Neuronal stem cell (in vitro differentiated cells): Measurements from ENCODE around the gene CCDC30.

Experiments
- DNase-seq: peaks from one replicate; pipeline ENCODE4 v3.0.0-alpha.2; 2013; ENCODE audit warnings: low spot score
- H2AFZ ChIP-seq: one replicate; pipeline ENCODE4 v1.6.1; 2013; ENCODE audit warnings: mild to moderate bottlenecking, low read length, inconsistent platforms
- H2AK5ac ChIP-seq: 2 replicates; pipeline ENCODE4 v1.6.1; 2013; ENCODE audit warnings: low read depth, mild to moderate bottlenecking, inconsistent platforms, low read length, moderate library complexity, mixed read lengths
- H2BK120ac ChIP-seq: 2 replicates; pipeline ENCODE4 v1.6.1; 2013; ENCODE audit warnings: low read depth, mild to moderate bottlenecking, inconsistent platforms, low read length, moderate library complexity, mixed read lengths
- H2BK12ac ChIP-seq: one replicate; pipeline ENCODE4 v1.6.1; 2013; ENCODE audit warnings: low read length, inconsistent platforms
- H2BK15ac ChIP-seq: 2 replicates; pipeline ENCODE4 v1.6.1; 2013; ENCODE audit warnings: mild to moderate bottlenecking, low read length, inconsistent platforms, mixed read lengths
- H2BK5ac ChIP-seq: one replicate; pipeline ENCODE4 v1.6.1; 2013; ENCODE audit warnings: inconsistent platforms, mild to moderate bottlenecking, low read length, moderate library complexity
- H3K14ac ChIP-seq: one replicate; pipeline ENCODE4 v1.6.1; 2013; ENCODE audit warnings: low read length, inconsistent platforms
- H3K18ac ChIP-seq: 2 replicates; pipeline ENCODE4 v1.6.1; 2013; ENCODE audit warnings: low read length, inconsistent platforms
- H3K23ac ChIP-seq: 2 replicates; pipeline ENCODE4 v1.6.1; 2013; ENCODE audit warnings: low read depth, mild to moderate bottlenecking, mixed read lengths, low read length, inconsistent platforms; ENCODE audit not compliant: poor library complexity
- H3K27ac ChIP-seq: replicated peaks from 3 replicates; pipeline ENCODE4 v1.5.1; 2013; ENCODE audit warnings: low read length, inconsistent platforms
- H3K27me3 ChIP-seq, 3 experiments: 2 replicates each; pipeline ENCODE4 v1.6.1; 2013; ENCODE audit warnings: low read length in 3 of 3, mild to moderate bottlenecking in 2 of 3, inconsistent platforms in 1 of 3, low read depth in 1 of 3, mixed read lengths in 1 of 3, moderate library complexity in 1 of 3; ENCODE audit not compliant: control insufficient read depth in 3 of 3, insufficient read depth in 3 of 3
- H3K36me3 ChIP-seq, 2 donors: replicated peaks in 1 of 2; 2 replicates each; pipeline ENCODE4 v1.6.1; 2013; ENCODE audit warnings: low read length in 2 of 2; ENCODE audit not compliant: control insufficient read depth in 2 of 2, insufficient read depth in 2 of 2
- H3K4ac ChIP-seq: 2 replicates; pipeline ENCODE4 v1.6.1; 2013; ENCODE audit warnings: inconsistent platforms, mild to moderate bottlenecking, low read length, moderate library complexity
- H3K4me1 ChIP-seq, 2 donors: 1 replicate in 1 of 2; 2 replicates in 1 of 2; pipeline ENCODE4 v1.6.1; 2013; ENCODE audit warnings: low read length in 2 of 2, low read depth in 1 of 2; ENCODE audit not compliant: control insufficient read depth in 2 of 2, insufficient read depth in 1 of 2
- H3K4me2 ChIP-seq: one replicate; pipeline ENCODE4 v1.6.1; 2013; ENCODE audit warnings: mild to moderate bottlenecking, low read length, inconsistent platforms; ENCODE audit not compliant: insufficient read depth, poor library complexity, severe bottlenecking
- H3K4me3 ChIP-seq, 2 donors: 2 replicates each; pipeline ENCODE4 v1.5.1; 2013; ENCODE audit warnings: low read length in 2 of 2, mild to moderate bottlenecking in 2 of 2, inconsistent platforms in 1 of 2, moderate library complexity in 1 of 2
- H3K79me1 ChIP-seq: one replicate; pipeline ENCODE4 v1.6.1; 2013; ENCODE audit warnings: low read depth, mild to moderate bottlenecking, inconsistent platforms, low read length, moderate library complexity
- H3K9ac ChIP-seq: one replicate; pipeline ENCODE4 v1.6.1; 2013; ENCODE audit warnings: mild to moderate bottlenecking, low read depth, low read length, inconsistent platforms; ENCODE audit not compliant: poor library complexity
- H3K9me3 ChIP-seq, 2 donors: replicated peaks in 1 of 2; 2 replicates each; pipeline versions ENCODE3 to v1.6.1; 2013; ENCODE audit warnings: low read length in 2 of 2, mild to moderate bottlenecking in 2 of 2, inconsistent platforms in 1 of 2, low read depth in 1 of 2, mixed read lengths in 1 of 2, moderate library complexity in 1 of 2; ENCODE audit not compliant: control insufficient read depth in 2 of 2, insufficient read depth in 1 of 2
- H4K8ac ChIP-seq: one replicate; pipeline ENCODE4 v1.6.1; 2013; ENCODE audit warnings: low read depth, mild to moderate bottlenecking, inconsistent platforms, low read length, moderate library complexity
- H4K91ac ChIP-seq: one replicate; pipeline ENCODE4 v1.6.1; 2013; ENCODE audit warnings: low read length, low read depth, mild to moderate bottlenecking, inconsistent platforms; ENCODE audit not compliant: poor library complexity
- WGBS, 2 donors: extraction: QIAGEN DNeasy Blood & Tissue Kit; methylation state at CpG; one replicate each; pipeline ENCODE4 v1.1.7; 2013; ENCODE audit warnings: missing lambda C conversion rate in 2 of 2, mixed read lengths in 1 of 2; ENCODE audit not compliant: insufficient read length in 2 of 2, insufficient replicate concordance in 1 of 2; ENCODE audit errors: extremely low coverage in 2 of 2; 5-methylcytosine and 5-hydroxymethylcytosine counted together

The CCDC30 gene

GRCh38 chr1:42686418-42686817, 223.3 kb downstream of the CCDC30 start:
- H3K4me3 ChIP-seq = no peak overlapping the region
- no peak overlapping the region for H3K14ac ChIP-seq
- H3K36me3 ChIP-seq = peaks cover 20 to 81% of the 10 kb centered on the region in 2 donors
- no peak overlapping the region for H2AFZ ChIP-seq
- H4K91ac ChIP-seq = no peak overlapping the region
- no peaks in the 10 kb centered on the region for H3K79me1 ChIP-seq
- H2BK15ac ChIP-seq = no peak overlapping the region
- no peak overlapping the region for H3K4me2 ChIP-seq
- no CpG with 5 or more reads among the region's 4 CpGs for WGBS, 2 donors
- H2AK5ac ChIP-seq = no peak overlapping the region
- no peak for DNase-seq
- H3K23ac ChIP-seq = no peak overlapping the region
- H3K27me3 ChIP-seq = no peaks in the 10 kb centered on the region
- no peak overlapping the region for H2BK120ac ChIP-seq
- no peak overlapping the region for H3K9ac ChIP-seq
- no peaks in the 10 kb centered on the region for H3K9me3 ChIP-seq
- H2BK12ac ChIP-seq = no peak overlapping the region
- H3K18ac ChIP-seq = no peak overlapping the region
- peaks cover 10 to 18% of the 10 kb centered on the region in 2 donors for H3K4me1 ChIP-seq
- H3K27ac ChIP-seq = no peak overlapping the region
- H3K4ac ChIP-seq = no peak overlapping the region
- no peak overlapping the region for H4K8ac ChIP-seq
- no peak overlapping the region for H2BK5ac ChIP-seq

- Histone ChIP-seq H3K4me2 (no peak overlapping the region), H3K18ac (no peak overlapping the region), H2AFZ (no peak overlapping the region), H3K79me1 (no peaks in the 10 kb centered on the region), H3K27me3 (no peaks in the 10 kb centered on the region), H3K14ac (no peak overlapping the region), H3K23ac (no peak overlapping the region), H2AK5ac (no peak overlapping the region), H2BK15ac (no peak overlapping the region), H2BK12ac (no peak overlapping the region), H3K4ac (no peak overlapping the region), H4K8ac (no peak overlapping the region), H3K27ac (no peak overlapping the region), H4K91ac (no peak overlapping the region), H3K36me3 (peaks cover 12 to 98% of the 10 kb centered on the region in 2 donors), H3K4me3 (no peak overlapping the region), H3K9me3 (no peaks in the 10 kb centered on the region), H3K4me1 (peaks cover 8% of the 10 kb centered on the region in 2 donors), H2BK120ac (no peak overlapping the region), H2BK5ac (no peak overlapping the region), H3K9ac (no peak overlapping the region)
- no peak for DNase-seq
- WGBS, 2 donors = no CpG with 5 or more reads among the region's 3 CpGs
Observed at GRCh38 chr1:42689912-42690311, 226.8 kb downstream of the CCDC30 start.

- H3K79me1 ChIP-seq = no peaks in the 10 kb centered on the region
- H3K4me2 ChIP-seq = no peak overlapping the region
- no peak overlapping the region for H4K91ac ChIP-seq
- no peak overlapping the region for H2BK120ac ChIP-seq
- no peak overlapping the region for H2BK12ac ChIP-seq
- H3K36me3 ChIP-seq = peaks cover 14 to 98% of the 10 kb centered on the region in 2 donors
- no peak overlapping the region for H3K14ac ChIP-seq
- no peak overlapping the region for H3K18ac ChIP-seq
- H2BK15ac ChIP-seq = no peak overlapping the region
- no peak overlapping the region for H3K23ac ChIP-seq
- no peak overlapping the region for H3K4me3 ChIP-seq
- no peak overlapping the region for H2BK5ac ChIP-seq
- H2AK5ac ChIP-seq = no peak overlapping the region
- no peak for DNase-seq
- no peak overlapping the region for H3K4ac ChIP-seq
- H3K9ac ChIP-seq = no peak overlapping the region
- H3K4me1 ChIP-seq = peaks cover 2 to 6% of the 10 kb centered on the region in 2 donors
- no peak overlapping the region for H2AFZ ChIP-seq
- no peak overlapping the region for H3K27ac ChIP-seq
- no peak overlapping the region for H4K8ac ChIP-seq
- no CpG with 5 or more reads among the region's 1 CpG for WGBS, 2 donors
- no peaks in the 10 kb centered on the region for H3K27me3 ChIP-seq
- H3K9me3 ChIP-seq = no peaks in the 10 kb centered on the region
Observed at GRCh38 chr1:42690477-42691156, 227.5 kb downstream of the CCDC30 start.

GRCh38 chr1:42691157-42691498, 228.0 kb downstream of the CCDC30 start:
- H3K27me3 ChIP-seq = no peaks in the 10 kb centered on the region
- H2BK15ac ChIP-seq = no peak overlapping the region
- no peak overlapping the region for H3K9ac ChIP-seq
- H3K14ac ChIP-seq = no peak overlapping the region
- no peak overlapping the region for H3K4ac ChIP-seq
- H4K8ac ChIP-seq = no peak overlapping the region
- H3K36me3 ChIP-seq = peaks cover 16 to 98% of the 10 kb centered on the region in 2 donors
- peaks cover 0 to 6% of the 10 kb centered on the region in 2 donors for H3K4me1 ChIP-seq
- H2BK5ac ChIP-seq = no peak overlapping the region
- no peaks in the 10 kb centered on the region for H3K79me1 ChIP-seq
- no peak overlapping the region for H2BK120ac ChIP-seq
- H3K18ac ChIP-seq = no peak overlapping the region
- H2AFZ ChIP-seq = no peak overlapping the region
- H2AK5ac ChIP-seq = no peak overlapping the region
- no CpG with 5 or more reads among the region's 4 CpGs for WGBS, 2 donors
- H2BK12ac ChIP-seq = no peak overlapping the region
- H3K4me3 ChIP-seq = no peak overlapping the region
- H3K4me2 ChIP-seq = no peak overlapping the region
- H3K23ac ChIP-seq = no peak overlapping the region
- H3K9me3 ChIP-seq = no peaks in the 10 kb centered on the region
- no peak for DNase-seq
- H3K27ac ChIP-seq = no peak overlapping the region
- no peak overlapping the region for H4K91ac ChIP-seq
